ENCODE measurements around the gene TLR5.

The TLR5 gene

GRCh38 chr1:223106856-223107255 is 36.2 kb downstream of the TLR5 start:
- no peak for DNase-seq

DNA sequence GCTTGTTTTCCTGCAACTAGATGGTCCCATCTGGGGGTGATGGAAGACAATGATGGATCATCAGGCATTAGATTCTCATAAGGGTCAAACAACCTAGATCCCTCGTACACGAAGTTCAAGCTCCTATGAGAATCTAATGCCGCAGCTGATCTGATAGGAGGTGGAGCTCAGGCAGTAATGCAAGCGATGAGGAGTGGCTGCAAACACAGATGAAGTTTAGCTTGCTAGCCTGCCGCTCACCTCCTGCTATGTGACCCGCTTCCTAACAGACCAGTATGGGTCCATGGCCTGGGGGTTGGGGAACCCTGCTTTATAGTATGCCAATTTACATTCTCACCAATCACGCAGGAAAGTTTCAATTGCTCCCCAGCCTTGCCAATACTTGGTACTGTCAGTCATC is 37.5 kb downstream of the TLR5 start:
- DNase-seq = no peak

GRCh38 chr1:223102797-223103533 is 40.1 kb downstream of the TLR5 start:
- no peak for DNase-seq

GRCh38 chr1:223097713-223098112 is 45.3 kb downstream of the TLR5 start:
- no peak for DNase-seq

GRCh38 chr1:223095870-223096269 is 47.2 kb downstream of the TLR5 start:
- no peak for DNase-seq

DNA sequence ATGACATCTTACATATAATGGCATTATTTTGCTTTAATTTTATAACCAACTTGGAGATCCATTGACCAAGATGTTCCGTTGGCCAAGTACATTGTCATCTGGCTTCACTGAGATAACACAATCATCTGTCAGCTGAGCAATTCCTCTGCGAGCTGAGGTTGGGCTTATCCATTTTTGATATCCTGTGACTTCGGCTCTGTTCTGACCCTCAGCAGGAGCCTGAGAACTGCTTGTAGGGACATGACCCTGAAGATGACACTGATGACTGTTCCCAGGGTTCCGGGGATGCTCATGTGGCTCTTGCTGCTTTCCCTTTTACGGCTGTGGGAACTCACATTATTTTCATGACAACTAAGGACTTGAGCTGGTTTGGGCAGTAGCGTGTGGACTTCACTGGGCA is 51.2 kb downstream of the TLR5 start:
- DNase-seq = no peak

DNA sequence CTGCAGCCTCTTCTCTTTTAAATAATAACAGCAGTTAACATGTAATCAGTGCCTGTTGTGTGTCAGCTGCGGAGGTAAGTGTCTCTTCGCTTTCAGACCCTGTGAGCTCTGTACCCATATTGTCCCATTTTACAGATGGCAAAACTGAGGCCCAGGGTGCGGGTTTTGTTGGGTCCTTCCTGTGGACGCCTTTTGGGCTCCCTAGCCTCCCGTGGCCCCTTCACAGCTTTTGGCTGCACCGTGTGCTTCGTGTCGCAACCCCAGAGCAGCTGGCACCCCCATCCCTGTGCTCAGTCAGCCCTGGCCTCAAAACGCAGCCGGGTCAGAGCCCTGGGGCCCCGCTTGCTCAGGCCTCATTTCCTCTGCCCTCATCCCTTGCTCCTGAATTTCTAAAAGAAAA is 53.8 kb downstream of the TLR5 start:
- DNase-seq = no peak

DNA sequence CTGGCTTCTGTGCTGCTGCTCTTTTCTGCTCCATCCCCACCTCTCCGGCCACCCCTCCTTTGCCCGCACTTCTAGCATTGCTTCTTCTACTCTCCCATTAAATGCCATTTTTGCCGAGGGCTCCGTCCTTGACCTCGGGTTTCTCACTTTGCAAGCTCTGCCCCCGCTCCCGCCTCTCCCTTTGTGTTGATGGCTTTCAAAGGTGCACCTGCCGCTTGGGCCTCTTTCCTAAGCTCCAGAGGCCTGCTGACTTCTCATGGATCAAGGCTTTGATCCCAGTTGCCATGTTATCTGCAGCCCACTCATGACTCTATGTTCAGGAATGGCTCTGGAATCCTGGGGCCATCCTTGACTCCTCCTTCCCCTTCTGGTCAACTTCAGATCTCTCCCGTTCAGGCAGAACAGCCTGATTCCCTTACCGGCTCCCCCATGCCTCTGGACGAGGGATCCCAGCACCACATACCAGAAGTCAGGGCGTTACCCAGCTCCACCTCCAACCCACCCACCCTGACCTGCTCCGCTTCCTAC is 54.3 kb downstream of the TLR5 start:
- no peak for DNase-seq

DNA sequence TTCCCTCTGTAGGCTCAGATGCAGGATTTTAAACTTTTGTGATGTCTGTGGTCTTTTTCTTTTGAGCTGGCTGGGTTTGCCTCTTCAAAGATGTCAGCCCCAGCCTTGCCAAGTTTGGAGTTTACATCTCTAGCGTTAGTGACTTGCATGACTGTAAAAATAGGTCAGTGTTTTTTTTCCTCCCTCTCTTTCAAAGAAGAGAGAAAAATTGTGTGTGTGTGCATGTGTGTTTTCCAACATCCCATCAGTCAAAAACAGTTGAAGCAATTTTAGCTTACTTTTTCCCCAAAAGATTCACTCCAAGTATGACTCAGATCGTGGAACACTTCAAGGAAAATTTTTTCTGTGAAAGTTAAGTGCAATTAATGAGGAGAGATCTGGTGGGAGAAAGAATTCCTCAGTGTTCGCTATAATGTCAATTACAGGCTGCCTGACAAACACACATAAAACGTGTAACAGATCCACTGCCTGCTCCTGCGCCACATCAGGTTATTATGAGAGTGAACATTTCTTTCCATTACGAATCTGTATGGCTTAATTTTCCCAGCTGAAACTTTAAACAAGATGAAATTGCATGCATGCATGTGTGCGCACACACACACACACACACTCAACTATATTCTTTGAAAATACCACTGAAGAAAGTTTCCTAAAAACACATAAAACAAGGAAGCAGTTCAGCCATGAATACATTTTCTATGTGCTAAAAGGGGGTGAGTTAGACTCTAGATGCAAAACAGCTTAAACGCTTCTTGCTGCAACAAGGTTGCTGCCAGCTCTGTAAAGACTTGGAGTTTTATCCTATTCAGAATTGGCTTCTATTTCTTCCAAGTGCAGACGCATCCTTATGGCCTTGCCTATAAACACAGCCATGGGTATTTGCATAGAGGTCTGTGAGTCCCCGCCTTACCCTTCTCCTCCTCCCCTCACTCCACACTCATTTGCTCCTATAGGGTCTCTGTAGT is 55.5 kb downstream of the TLR5 start:
- no peak for DNase-seq

DNA sequence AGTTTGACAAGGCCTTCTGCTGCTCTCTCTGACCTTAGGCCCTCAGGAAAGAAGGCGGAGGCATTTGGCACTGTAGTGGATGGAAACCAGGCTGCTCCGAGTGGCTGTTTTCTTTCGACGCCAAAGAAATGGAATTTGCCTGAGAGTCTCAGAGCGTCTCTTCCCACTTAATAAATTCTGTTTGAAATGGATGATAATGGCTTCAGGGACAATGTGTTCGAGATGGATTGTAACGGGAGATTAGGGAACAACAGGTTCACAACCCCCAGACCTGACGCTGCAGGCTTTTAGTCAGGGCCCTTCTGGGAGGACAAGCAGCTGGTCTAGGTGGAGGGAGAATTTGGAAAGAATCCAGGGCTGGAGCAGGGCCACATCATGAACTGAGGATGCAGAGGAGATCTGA is 58.6 kb downstream of the TLR5 start:
- no peak for DNase-seq

DNA sequence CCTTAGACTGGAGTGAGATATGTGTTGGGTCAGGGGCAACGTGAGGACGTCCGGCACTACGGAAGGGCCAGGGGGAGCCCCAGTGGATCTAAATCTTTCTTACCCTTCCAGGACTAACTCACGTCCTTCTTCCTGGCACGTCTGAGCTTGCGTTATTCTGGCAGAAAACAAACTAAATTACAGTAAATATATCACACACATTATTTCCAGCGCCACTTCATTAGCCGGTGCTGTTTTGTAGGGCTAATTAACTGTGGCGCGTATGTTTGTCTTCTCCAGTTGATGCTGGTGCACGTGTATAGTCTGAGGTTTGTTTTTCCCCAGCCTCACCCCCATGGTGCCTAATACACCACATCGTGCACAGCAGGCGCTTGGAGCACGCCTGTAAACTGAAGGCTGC is 59.2 kb downstream of the TLR5 start:
- DNase-seq = no peak

DNA sequence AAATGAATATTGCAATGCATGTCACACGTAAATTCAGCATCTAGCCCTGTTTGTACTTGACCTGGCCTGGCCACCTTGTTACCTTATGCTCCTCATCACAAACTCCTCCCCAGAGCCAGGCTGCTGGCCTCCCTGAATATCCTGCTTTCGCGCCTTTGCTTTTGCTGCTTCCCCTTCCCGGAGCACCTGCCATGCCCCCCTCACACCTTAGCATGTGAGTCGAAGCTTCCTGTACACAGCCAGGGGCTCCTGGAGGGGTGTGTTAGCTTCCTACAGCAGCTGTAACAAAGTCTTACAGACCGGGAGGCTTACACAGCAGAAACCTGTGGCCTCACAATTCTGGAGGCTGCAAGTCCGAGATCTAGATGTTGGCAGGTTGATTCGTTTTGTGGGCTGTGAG is 60.1 kb downstream of the TLR5 start:
- DNase-seq = no peak

GRCh38 chr1:223081181-223081994 is 61.7 kb downstream of the TLR5 start:
- peak; percentile 79 to 83 for DNase-seq

GRCh38 chr1:223079498-223079897 is 63.5 kb downstream of the TLR5 start:
- DNase-seq = no peak

GRCh38 chr1:223077247-223077833 is 65.7 kb downstream of the TLR5 start:
- no peak for DNase-seq

GRCh38 chr1:223076362-223076761 is 66.7 kb downstream of the TLR5 start:
- no peak for DNase-seq

DNA sequence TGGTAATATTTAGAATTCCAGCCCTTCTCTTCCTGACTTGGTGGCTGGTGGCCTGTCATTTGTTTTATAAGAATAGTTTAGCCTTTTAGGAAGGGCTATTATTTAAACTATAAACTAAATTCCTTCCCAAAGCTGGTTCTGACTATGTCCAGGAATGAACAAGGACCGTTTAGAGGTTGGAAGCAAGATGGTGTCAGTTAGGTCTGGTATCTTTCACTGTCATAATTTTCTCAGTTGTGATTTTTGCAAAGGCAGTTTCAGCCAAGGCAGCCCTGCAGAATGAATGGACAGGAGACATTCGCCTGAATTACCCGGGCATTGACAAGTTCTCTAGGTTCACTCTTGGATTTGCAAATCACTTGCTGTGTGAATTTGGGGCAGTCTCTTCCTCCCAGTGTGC is 67.2 kb downstream of the TLR5 start:
- no peak for DNase-seq

GRCh38 chr1:223074445-223075300 is 68.4 kb downstream of the TLR5 start:
- DNase-seq = no peak

GRCh38 chr1:223068900-223069665 is 74.0 kb downstream of the TLR5 start:
- no peak for DNase-seq

- no peak for DNase-seq
Observed at GRCh38 chr1:223067914-223068313, 75.1 kb downstream of the TLR5 start.

GRCh38 chr1:223066415-223066814 is 76.6 kb downstream of the TLR5 start:
- no peak for DNase-seq
